K562 (cell line): ENCODE results near the gene NOSIP. TPM values are rescaled to one million over a fixed set of nuclear protein-coding genes. Genes with fewer than 3 reads are reported as not detected.

Experiments
- CC2D1A ChIP-seq: fragments of 450-650 bp; IDR thresholded peaks from 2 replicates; pipeline ENCODE4 v1.6.1; 2017; ENCODE audit warnings: mild to moderate bottlenecking
- CREB1 ChIP-seq, 2 experiments: sonication (generic) in 1 of 2; formaldehyde crosslinking in 1 of 2; IDR thresholded peaks; 2 replicates each; pipeline versions ENCODE4 v1.6.1 to v1.8.0; 2012 to 2022; ENCODE audit warnings: inconsistent platforms in 1 of 2, mild to moderate bottlenecking in 1 of 2, missing genetic modification reagents in 1 of 2, moderate library complexity in 1 of 2
- CSDE1 ChIP-seq, 2 experiments: fragments of 450-650 bp; IDR thresholded peaks; 2 replicates each; pipeline ENCODE4 v1.6.1; 2016; ENCODE audit warnings: mild to moderate bottlenecking in 1 of 2
- EZH2 ChIP-seq: IDR thresholded peaks from 2 replicates; pipeline ENCODE4 v1.6.1; 2012; ENCODE audit warnings: low read depth, mild to moderate bottlenecking, inconsistent platforms, low read length, borderline replicate concordance
- KDM4B ChIP-seq, 2 experiments: fragments of 450-650 bp in 1 of 2; sonication (generic) in 1 of 2; IDR thresholded peaks; 2 replicates each; pipeline ENCODE4 v1.6.1; 2016 to 2017; ENCODE audit warnings: borderline replicate concordance in 2 of 2, antibody characterized with exemption in 1 of 2, low read depth in 1 of 2, mild to moderate bottlenecking in 1 of 2
- SREBF2 ChIP-seq: sonication (generic); formaldehyde crosslinking; IDR thresholded peaks from 2 replicates; pipeline ENCODE4 v1.4.0; 2020; ENCODE audit warnings: mild to moderate bottlenecking, missing genetic modification reagents
- SRSF3 ChIP-seq: fragments of 200-400 bp; formaldehyde crosslinking; IDR thresholded peaks from 2 replicates; pipeline ENCODE4 v1.6.1; 2016; ENCODE audit warnings: mild to moderate bottlenecking, low read length, moderate library complexity; ENCODE audit not compliant: insufficient read depth
- TCF3 ChIP-seq: sonication (generic); formaldehyde crosslinking; IDR thresholded peaks from 2 replicates; pipeline ENCODE4 v1.4.0; 2020; ENCODE audit warnings: mild to moderate bottlenecking, missing genetic modification reagents
- XRCC4 ChIP-seq: IDR thresholded peaks from one replicate; pipeline ENCODE4 v1.6.1; 2011; ENCODE audit not compliant: insufficient read depth, insufficient read length; ENCODE audit errors: extremely low read depth
- XRCC5 ChIP-seq: fragments of 200-400 bp; formaldehyde crosslinking; IDR thresholded peaks from 2 replicates; pipeline ENCODE4 v1.6.1; 2017; ENCODE audit warnings: low read depth, mild to moderate bottlenecking, low read length
- ZNF184 ChIP-seq: sonication (generic); formaldehyde crosslinking; IDR thresholded peaks from 2 replicates; pipeline ENCODE4 v1.5.0; 2020; ENCODE audit warnings: missing genetic modification reagents
- polyA plus RNA-seq, 8 experiments: library from polyadenylated mRNA; depleted of rRNA in 4 of 8; stranded (reverse) in 5 of 8; unstranded in 3 of 8; fragments of >200 nt; fragmentation: Nextera tagmentation in 2 of 8; fragmentation: Illumina TruSeq in 1 of 8; extraction: Ambion mirVana in 2 of 8; extraction: Trizol in 1 of 8; gene quantifications; 2 replicates each; pipeline versions ENCODE4 v1.2.1 to v1.2.3, GENCODE V29; 2011 to 2014; ENCODE audit warnings: inconsistent platforms in 1 of 8, missing spikeins in 1 of 8
- total RNA-seq, 7 experiments: library from RNA; depleted of rRNA in 6 of 7; stranded (reverse); fragments of >200 nt in 6 of 7; fragmentation: Illumina TruSeq in 2 of 7; extraction: Trizol in 2 of 7; gene quantifications; 2 replicates each; pipeline versions ENCODE4 v1.2.1 to v1.2.3, GENCODE V29; 2011 to 2021; ENCODE audit warnings: low replicate concordance in 1 of 7
- TF ChIP-seq, protein P1 (sequence below): fragments of 250-450 bp; sonication (Bioruptor Pico); IDR thresholded peaks from 2 replicates; pipeline ENCODE4 v1.5.0; 2020; ENCODE audit warnings: mild to moderate bottlenecking, borderline replicate concordance
- TF ChIP-seq, protein P2 (sequence below), 2 experiments: IDR thresholded peaks; 2 replicates each; pipeline ENCODE4 v1.6.1; 2012; ENCODE audit warnings: improper control_type of control experiment in 2 of 2, low read depth in 2 of 2, low read length in 2 of 2, borderline replicate concordance in 1 of 2
- TF ChIP-seq, protein P3 (sequence below), 3 experiments: IDR thresholded peaks in 2 of 3; conservative IDR thresholded peaks in 1 of 3; 2 replicates each; pipeline ENCODE4 v1.5.1; 2011 to 2012; ENCODE audit warnings: low read length in 3 of 3, mild to moderate bottlenecking in 3 of 3, control low read depth in 2 of 3, improper control_type of control experiment in 1 of 3, inconsistent platforms in 1 of 3, low read depth in 1 of 3, mixed read lengths in 1 of 3, moderate library complexity in 1 of 3; ENCODE audit not compliant: insufficient read depth in 2 of 3
- TF ChIP-seq, protein P4 (sequence below): fragments of 200-800 bp; sonication (Bioruptor generic); IDR thresholded peaks from 2 replicates; pipeline ENCODE4 v1.6.1; 2017; ENCODE audit warnings: missing genetic modification characterization, missing compliant biosample characterization
- TF ChIP-seq, protein P5 (sequence below), 2 experiments: fragments of 450-650 bp in 1 of 2; sonication (generic) in 1 of 2; formaldehyde crosslinking in 1 of 2; IDR thresholded peaks in 1 of 2; conservative IDR thresholded peaks in 1 of 2; 2 replicates each; pipeline versions ENCODE4 v1.6.1 to v1.8.1; 2016 to 2023; ENCODE audit warnings: mild to moderate bottlenecking in 2 of 2, moderate library complexity in 2 of 2, inconsistent platforms in 1 of 2, missing genetic modification reagents in 1 of 2

The NOSIP gene
- total and polyA plus RNA-seq, 9 of the 15 experiments (the other 6 are each of a cell fraction or from before 2014, with no cell fraction given), result 14.4 to 153 (median 79.9) TPM

DNA sequence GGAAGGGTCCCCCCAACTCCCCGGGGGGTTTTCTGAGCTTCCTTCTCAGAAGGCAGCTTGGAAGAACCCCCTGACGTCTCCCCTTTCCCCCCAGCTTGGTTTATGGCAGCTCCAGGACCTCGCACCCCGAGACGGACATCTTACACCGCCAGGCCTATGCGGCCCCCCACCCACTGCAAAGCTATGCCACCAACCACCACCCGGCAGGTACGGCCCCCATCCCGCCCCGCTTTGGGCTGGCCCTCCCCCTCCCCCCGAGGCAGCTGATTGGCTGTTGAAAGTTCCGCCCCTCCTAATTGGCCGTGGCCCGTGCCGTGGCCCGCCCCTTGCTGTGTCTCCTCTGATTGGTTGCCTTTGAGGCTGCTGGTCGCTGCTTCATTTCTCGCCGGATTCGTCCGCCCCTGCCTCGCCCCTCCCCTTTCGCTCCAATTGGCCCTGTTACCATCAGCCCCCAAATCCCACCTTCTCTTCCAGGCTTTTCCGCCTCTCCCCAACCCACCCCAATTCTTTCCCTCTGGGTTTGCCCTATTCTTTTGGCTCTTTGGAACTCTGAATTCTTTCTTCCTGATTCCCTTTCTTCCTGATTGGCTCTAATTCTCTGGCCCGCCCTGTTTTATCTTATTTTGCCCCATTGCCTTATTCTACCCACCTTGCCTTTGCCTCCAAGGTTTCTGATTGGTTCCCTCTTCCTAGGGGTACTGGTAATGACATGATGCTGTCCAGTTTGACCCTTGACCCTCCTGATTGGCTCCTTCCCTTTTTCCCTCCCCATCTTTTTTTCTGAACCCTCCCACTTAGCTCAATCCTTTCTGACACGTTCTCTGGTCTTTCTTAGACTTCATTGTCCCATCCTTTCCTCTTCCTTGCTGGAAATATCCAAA, 13.1 kb upstream of the NOSIP start (continued):
- TF ChIP-seq SREBF2 (CRISPR knock-in tag), result no peak
- no peak for TF ChIP-seq ZNF184 (CRISPR knock-in tag)
- no peak; the same call in 1 of the 2 replicates for TF ChIP-seq CREB1 (IDR thresholded peaks at IDR 0.05)
- TF ChIP-seq CREB1 (CRISPR knock-in tag; IDR thresholded peaks at IDR 0.05), result no peak
- TF ChIP-seq XRCC4, result no peak
- no peak for TF ChIP-seq SRSF3
- no peak for TF ChIP-seq EZH2
- TF ChIP-seq XRCC5, result no peak
- TF ChIP-seq, protein P1, sequence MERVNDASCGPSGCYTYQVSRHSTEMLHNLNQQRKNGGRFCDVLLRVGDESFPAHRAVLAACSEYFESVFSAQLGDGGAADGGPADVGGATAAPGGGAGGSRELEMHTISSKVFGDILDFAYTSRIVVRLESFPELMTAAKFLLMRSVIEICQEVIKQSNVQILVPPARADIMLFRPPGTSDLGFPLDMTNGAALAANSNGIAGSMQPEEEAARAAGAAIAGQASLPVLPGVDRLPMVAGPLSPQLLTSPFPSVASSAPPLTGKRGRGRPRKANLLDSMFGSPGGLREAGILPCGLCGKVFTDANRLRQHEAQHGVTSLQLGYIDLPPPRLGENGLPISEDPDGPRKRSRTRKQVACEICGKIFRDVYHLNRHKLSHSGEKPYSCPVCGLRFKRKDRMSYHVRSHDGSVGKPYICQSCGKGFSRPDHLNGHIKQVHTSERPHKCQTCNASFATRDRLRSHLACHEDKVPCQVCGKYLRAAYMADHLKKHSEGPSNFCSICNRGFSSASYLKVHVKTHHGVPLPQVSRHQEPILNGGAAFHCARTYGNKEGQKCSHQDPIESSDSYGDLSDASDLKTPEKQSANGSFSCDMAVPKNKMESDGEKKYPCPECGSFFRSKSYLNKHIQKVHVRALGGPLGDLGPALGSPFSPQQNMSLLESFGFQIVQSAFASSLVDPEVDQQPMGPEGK, result no peak
- TF ChIP-seq, protein P2, sequence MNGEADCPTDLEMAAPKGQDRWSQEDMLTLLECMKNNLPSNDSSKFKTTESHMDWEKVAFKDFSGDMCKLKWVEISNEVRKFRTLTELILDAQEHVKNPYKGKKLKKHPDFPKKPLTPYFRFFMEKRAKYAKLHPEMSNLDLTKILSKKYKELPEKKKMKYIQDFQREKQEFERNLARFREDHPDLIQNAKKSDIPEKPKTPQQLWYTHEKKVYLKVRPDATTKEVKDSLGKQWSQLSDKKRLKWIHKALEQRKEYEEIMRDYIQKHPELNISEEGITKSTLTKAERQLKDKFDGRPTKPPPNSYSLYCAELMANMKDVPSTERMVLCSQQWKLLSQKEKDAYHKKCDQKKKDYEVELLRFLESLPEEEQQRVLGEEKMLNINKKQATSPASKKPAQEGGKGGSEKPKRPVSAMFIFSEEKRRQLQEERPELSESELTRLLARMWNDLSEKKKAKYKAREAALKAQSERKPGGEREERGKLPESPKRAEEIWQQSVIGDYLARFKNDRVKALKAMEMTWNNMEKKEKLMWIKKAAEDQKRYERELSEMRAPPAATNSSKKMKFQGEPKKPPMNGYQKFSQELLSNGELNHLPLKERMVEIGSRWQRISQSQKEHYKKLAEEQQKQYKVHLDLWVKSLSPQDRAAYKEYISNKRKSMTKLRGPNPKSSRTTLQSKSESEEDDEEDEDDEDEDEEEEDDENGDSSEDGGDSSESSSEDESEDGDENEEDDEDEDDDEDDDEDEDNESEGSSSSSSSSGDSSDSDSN (IDR thresholded peaks at IDR 0.05; ENCODE audit: borderline replicate concordance in 1 of 2, low read depth in 2 of 2, low read length in 2 of 2), result no peak
- TF ChIP-seq CC2D1A, result peak; percentile 46; the same call in 1 of the 2 replicates
- no peak for TF ChIP-seq KDM4B (IDR thresholded peaks at IDR 0.05; ENCODE audit: borderline replicate concordance in 2 of 2, low read depth in 1 of 2)
- TF ChIP-seq, protein P3, sequence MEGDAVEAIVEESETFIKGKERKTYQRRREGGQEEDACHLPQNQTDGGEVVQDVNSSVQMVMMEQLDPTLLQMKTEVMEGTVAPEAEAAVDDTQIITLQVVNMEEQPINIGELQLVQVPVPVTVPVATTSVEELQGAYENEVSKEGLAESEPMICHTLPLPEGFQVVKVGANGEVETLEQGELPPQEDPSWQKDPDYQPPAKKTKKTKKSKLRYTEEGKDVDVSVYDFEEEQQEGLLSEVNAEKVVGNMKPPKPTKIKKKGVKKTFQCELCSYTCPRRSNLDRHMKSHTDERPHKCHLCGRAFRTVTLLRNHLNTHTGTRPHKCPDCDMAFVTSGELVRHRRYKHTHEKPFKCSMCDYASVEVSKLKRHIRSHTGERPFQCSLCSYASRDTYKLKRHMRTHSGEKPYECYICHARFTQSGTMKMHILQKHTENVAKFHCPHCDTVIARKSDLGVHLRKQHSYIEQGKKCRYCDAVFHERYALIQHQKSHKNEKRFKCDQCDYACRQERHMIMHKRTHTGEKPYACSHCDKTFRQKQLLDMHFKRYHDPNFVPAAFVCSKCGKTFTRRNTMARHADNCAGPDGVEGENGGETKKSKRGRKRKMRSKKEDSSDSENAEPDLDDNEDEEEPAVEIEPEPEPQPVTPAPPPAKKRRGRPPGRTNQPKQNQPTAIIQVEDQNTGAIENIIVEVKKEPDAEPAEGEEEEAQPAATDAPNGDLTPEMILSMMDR (IDR thresholded peaks at IDR 0.05 in 2 of 3, conservative IDR thresholded peaks at IDR 0.05 in 1 of 3; ENCODE audit: insufficient read depth in 2 of 3, low read depth in 1 of 3, low read length in 3 of 3), result no peak
- TF ChIP-seq, protein P4, sequence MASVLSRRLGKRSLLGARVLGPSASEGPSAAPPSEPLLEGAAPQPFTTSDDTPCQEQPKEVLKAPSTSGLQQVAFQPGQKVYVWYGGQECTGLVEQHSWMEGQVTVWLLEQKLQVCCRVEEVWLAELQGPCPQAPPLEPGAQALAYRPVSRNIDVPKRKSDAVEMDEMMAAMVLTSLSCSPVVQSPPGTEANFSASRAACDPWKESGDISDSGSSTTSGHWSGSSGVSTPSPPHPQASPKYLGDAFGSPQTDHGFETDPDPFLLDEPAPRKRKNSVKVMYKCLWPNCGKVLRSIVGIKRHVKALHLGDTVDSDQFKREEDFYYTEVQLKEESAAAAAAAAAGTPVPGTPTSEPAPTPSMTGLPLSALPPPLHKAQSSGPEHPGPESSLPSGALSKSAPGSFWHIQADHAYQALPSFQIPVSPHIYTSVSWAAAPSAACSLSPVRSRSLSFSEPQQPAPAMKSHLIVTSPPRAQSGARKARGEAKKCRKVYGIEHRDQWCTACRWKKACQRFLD (CRISPR knock-in tag), result no peak
- TF ChIP-seq, protein P5, sequence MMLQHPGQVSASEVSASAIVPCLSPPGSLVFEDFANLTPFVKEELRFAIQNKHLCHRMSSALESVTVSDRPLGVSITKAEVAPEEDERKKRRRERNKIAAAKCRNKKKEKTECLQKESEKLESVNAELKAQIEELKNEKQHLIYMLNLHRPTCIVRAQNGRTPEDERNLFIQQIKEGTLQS (IDR thresholded peaks at IDR 0.05), result no peak
- TF ChIP-seq, protein P5 (CRISPR knock-in tag; conservative IDR thresholded peaks at IDR 0.05), result no peak
- TF ChIP-seq CSDE1 (IDR thresholded peaks at IDR 0.05), result 0 out of 4 replicates have a peak, but pooled peaks of 1 of the 2 experiments have one; percentile 51
- no peak for TF ChIP-seq TCF3
